ENCODE measurements around the gene SELENOW.
"Not testable (repeated sequence)": the region's sequence is repeated elsewhere in the genome, so short reads cannot be mapped to it uniquely, and the experiment has no call there.

Gene SELENOW

GRCh38 chr19:47802521-47803043 lies 24.1 kb downstream of the SELENOW start:
- TF ChIP-seq, protein P1, sequence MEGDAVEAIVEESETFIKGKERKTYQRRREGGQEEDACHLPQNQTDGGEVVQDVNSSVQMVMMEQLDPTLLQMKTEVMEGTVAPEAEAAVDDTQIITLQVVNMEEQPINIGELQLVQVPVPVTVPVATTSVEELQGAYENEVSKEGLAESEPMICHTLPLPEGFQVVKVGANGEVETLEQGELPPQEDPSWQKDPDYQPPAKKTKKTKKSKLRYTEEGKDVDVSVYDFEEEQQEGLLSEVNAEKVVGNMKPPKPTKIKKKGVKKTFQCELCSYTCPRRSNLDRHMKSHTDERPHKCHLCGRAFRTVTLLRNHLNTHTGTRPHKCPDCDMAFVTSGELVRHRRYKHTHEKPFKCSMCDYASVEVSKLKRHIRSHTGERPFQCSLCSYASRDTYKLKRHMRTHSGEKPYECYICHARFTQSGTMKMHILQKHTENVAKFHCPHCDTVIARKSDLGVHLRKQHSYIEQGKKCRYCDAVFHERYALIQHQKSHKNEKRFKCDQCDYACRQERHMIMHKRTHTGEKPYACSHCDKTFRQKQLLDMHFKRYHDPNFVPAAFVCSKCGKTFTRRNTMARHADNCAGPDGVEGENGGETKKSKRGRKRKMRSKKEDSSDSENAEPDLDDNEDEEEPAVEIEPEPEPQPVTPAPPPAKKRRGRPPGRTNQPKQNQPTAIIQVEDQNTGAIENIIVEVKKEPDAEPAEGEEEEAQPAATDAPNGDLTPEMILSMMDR (conservative IDR thresholded peaks at IDR 0.05; ENCODE audit: low read length) = no peak
- no peak overlapping the region for H3K4me3 ChIP-seq (ENCODE audit: low read length)
- DNase-seq (ENCODE audit: low read depth) = no peak

GRCh38 chr19:47803148-47803547 lies 24.6 kb downstream of the SELENOW start:
- DNase-seq (ENCODE audit: low read depth); H3K4me3 ChIP-seq (ENCODE audit: low read length): not testable (repeated sequence)

- DNase-seq (ENCODE audit: low read depth); H3K4me3 ChIP-seq (ENCODE audit: low read length): not testable (repeated sequence)
Measured at GRCh38 chr19:47803671-47804070, 25.2 kb downstream of the SELENOW start.

DNA sequence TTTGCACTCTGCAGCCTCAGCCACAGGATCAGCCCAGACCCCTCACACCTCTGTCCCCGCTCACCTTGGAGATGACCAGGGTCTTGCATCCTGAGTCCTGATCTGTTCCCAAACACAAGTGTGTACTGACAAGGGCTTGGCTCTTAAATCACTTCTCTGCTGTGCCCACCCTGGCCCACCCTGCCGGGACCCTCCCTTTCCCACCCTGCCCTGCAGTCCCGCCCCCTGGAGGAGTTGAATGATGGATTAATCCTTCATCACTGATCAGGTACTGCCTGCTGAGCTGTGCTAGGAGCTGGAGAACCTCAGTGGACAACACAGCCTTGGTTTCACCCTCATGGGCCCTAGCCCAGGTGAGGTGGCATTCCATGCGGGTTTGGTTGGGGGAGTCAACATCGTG lies 25.9 kb downstream of the SELENOW start, which contains the start of gene TPRX1:
Gene TPRX1, minus strand, starts transcription at position 101 of the 400 bp plus-strand sequence. Its CDS starts 12 bp downstream, at position 89.
- not testable (repeated sequence) for DNase-seq (ENCODE audit: low read depth); H3K4me3 ChIP-seq (ENCODE audit: low read length)

GRCh38 chr19:47805313-47805712 lies 26.8 kb downstream of the SELENOW start:
- DNase-seq (ENCODE audit: low read depth) = no peak
- TF ChIP-seq, protein P1 (conservative IDR thresholded peaks at IDR 0.05; ENCODE audit: low read length) = no peak

DNA sequence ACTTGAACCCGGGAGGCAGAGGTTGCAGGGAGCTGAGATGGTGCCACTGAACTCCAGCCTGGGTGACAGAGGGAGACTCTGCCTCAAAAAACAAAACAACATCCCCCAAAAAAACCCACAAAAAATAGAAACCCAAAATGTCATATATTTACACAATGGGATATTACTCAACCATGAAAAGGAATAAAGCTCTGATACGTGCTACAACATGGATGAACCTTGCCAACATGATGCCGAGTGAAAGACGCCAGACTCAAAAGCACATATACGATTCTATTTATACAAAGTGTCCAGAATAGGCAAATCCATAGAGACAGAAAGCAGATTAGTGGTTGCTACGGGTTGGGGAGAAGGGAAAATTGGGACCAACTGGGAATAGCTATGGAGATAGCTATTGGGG lies 27.9 kb downstream of the SELENOW start:
- DNase-seq (ENCODE audit: low read depth) = no peak
- TF ChIP-seq, protein P1 (conservative IDR thresholded peaks at IDR 0.05; ENCODE audit: low read length) = no peak
- H3K4me3 ChIP-seq (ENCODE audit: low read length) = no peak overlapping the region

More at GRCh38 chr19:47805313-47805712, 26.8 kb downstream of the SELENOW start:
- H3K4me3 ChIP-seq (ENCODE audit: low read length) = no peak overlapping the region

- DNase-seq (ENCODE audit: low read depth) = peak; percentile 32
- TF ChIP-seq, protein P1 (conservative IDR thresholded peaks at IDR 0.05; ENCODE audit: low read length) = peak; percentile 53
- H3K4me3 ChIP-seq (ENCODE audit: low read length) = no peak overlapping the region
Measured at GRCh38 chr19:47813304-47813994, 34.9 kb downstream of the SELENOW start.

DNA sequence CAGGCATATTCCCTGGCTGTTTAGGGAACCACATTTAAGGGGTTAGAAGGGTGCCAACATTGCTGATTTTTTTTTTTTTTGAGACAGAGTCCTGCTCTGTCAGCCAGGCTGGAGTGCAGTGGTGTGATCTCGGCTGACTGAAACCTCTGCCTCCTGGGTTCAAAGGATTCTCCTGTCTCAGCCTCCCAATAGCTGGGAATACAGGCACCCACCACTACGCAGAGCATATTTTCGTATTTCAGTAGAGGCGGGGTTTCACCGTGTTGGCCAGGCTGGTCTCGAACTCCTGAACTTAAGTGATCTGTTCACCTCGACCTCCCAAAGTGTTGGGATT lies 35.5 kb downstream of the SELENOW start:
- DNase-seq (ENCODE audit: low read depth) = no peak
- H3K4me3 ChIP-seq (ENCODE audit: low read length) = no peak overlapping the region
- TF ChIP-seq, protein P1 (conservative IDR thresholded peaks at IDR 0.05; ENCODE audit: low read length) = no peak

DNA sequence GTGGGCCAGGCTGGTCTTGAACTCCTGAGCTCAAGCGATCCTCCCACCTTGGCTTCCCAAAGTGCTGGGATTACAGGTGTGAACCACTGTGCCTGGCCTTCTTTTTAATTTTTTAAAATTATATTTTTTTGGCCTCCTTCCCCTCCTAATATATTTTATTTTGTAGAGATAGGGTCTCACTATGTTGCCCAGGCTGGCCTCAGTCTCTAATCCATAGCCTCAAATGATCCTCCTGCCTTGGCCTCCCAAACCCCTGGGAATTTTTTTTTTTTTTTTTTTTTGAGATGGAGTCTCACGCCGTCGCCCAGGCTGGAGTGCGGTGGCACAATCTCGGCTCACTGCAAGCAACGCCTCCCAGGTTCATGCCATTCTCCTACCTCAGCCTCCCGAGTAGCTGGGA lies 37.8 kb downstream of the SELENOW start:
- H3K4me3 ChIP-seq (ENCODE audit: low read length); DNase-seq (ENCODE audit: low read depth): not testable (repeated sequence)

DNA sequence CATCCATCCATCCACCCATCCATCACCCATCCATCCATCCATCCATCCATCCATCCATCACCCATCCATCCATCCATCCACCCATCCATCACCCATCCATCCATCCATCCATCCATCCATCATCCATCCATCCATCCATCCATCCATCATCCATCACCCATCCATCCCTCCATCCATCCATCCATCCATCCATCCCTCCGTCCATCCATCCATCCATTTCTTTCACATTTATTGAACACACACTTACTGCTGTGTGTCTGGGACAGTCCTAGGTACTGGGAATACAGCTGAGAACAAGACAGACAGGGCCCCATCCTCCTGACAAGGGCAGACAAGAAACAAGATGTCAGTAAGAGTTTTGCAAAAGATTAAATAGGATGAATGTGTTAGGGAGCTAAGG lies 39.7 kb downstream of the SELENOW start:
- H3K4me3 ChIP-seq (ENCODE audit: low read length); DNase-seq (ENCODE audit: low read depth): not testable (repeated sequence)

Measured in AG10803 (cell line).